Astrocyte (in vitro differentiated cells and primary cell): ENCODE data around the gene TENT4B.

Source experiments
- EZH2 ChIP-seq: IDR thresholded peaks from 2 replicates; pipeline ENCODE4 v1.6.1; 2012; ENCODE audit warnings: mild to moderate bottlenecking, low read length, inconsistent platforms; ENCODE audit not compliant: insufficient read depth
- TF ChIP-seq, protein P1 (sequence below): IDR thresholded peaks from 2 replicates; pipeline ENCODE4 v1.5.1; 2011; ENCODE audit warnings: low read depth, mild to moderate bottlenecking, inconsistent platforms, low read length, moderate library complexity; ENCODE audit not compliant: insufficient read depth

DNA sequence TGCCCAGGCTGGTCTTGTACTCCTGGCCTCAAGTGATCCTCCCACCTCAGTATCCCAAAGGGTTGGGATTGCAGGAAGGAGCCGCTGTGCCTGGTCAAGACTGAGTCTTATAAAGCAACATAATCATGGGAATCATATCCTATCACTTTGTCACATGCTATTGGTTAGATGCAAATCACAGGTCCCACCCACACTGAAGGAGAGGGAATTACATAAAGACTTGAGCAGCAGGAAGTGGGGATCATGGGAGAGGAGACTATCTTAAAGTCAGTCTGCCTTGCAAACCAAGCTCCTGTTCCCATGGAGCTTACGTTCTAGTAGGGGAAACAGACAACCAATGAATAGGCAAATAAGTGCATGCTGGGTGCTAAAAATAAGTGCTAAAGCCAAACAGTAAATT lies 28.3 kb upstream of the TENT4B start:
- TF ChIP-seq, protein P1, sequence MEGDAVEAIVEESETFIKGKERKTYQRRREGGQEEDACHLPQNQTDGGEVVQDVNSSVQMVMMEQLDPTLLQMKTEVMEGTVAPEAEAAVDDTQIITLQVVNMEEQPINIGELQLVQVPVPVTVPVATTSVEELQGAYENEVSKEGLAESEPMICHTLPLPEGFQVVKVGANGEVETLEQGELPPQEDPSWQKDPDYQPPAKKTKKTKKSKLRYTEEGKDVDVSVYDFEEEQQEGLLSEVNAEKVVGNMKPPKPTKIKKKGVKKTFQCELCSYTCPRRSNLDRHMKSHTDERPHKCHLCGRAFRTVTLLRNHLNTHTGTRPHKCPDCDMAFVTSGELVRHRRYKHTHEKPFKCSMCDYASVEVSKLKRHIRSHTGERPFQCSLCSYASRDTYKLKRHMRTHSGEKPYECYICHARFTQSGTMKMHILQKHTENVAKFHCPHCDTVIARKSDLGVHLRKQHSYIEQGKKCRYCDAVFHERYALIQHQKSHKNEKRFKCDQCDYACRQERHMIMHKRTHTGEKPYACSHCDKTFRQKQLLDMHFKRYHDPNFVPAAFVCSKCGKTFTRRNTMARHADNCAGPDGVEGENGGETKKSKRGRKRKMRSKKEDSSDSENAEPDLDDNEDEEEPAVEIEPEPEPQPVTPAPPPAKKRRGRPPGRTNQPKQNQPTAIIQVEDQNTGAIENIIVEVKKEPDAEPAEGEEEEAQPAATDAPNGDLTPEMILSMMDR = no peak
- no peak for TF ChIP-seq EZH2
